ENCODE data around the gene NAV2.

DNA sequence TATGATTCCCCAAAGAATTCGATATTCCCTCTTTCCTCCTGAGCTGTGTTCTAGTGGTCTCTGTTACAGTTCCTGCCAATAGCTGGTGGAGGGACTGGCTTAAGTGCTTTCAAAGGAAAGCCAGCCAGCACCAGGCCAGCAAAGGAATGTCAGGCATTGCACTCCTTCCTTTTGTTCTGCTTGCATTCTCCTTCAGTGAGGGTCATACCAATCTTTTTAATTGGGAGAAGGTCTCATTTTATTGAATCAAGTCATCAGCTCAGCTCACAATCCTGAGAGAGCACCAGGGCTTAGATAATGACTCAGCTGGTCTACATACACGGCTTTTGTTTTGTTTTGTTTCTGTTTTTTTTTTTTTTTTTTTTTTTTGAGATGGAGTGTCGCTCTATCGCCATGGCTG is 222.9 kb downstream of the NAV2 start:
- TF ChIP-seq, protein P1, sequence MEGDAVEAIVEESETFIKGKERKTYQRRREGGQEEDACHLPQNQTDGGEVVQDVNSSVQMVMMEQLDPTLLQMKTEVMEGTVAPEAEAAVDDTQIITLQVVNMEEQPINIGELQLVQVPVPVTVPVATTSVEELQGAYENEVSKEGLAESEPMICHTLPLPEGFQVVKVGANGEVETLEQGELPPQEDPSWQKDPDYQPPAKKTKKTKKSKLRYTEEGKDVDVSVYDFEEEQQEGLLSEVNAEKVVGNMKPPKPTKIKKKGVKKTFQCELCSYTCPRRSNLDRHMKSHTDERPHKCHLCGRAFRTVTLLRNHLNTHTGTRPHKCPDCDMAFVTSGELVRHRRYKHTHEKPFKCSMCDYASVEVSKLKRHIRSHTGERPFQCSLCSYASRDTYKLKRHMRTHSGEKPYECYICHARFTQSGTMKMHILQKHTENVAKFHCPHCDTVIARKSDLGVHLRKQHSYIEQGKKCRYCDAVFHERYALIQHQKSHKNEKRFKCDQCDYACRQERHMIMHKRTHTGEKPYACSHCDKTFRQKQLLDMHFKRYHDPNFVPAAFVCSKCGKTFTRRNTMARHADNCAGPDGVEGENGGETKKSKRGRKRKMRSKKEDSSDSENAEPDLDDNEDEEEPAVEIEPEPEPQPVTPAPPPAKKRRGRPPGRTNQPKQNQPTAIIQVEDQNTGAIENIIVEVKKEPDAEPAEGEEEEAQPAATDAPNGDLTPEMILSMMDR (IDR thresholded peaks at IDR 0.05), result no peak
- no peak for TF ChIP-seq POLR2A (IDR thresholded peaks at IDR 0.05)

Data from testis (tissue), 2 donors.